GM12878 (cell line): Measurements from ENCODE around the gene WDSUB1. TPM values are rescaled to one million over a fixed set of nuclear protein-coding genes. Genes with fewer than 3 reads are reported as not detected.

Experiments
- ATAC-seq: fragments of 200-7000 bp; cut with Tn5 transposase; 3 replicates; pipeline ENCODE4 v1.9.1; 2020; ENCODE audit warnings: mild to moderate bottlenecking, moderate library complexity
- BruUV-seq: library from RNA; stranded (reverse); fragments of 400-500 nt; replicated peaks from 2 replicates; lab custom pipeline; 2021; lab: Mats Ljungman, UMichigan
- CTCF ChIA-PET: fragments of 300-600 bp; sonication (Branson Sonifier 250); formaldehyde crosslinking; extraction: SDS; loops from one replicate; lab custom pipeline; 2021; ENCODE audit warnings: inconsistent platforms; lab: Yijun Ruan, JAX
- POLR2A ChIA-PET: fragments of 350-600 bp; formaldehyde crosslinking; extraction: SDS; loops from one replicate; lab custom pipeline; 2021; ENCODE audit warnings: inconsistent platforms; lab: Charles Lee
- RAD21 ChIA-PET: fragments of 300-600 bp; sonication (Branson Sonifier 250); formaldehyde crosslinking; loops from one replicate; lab custom pipeline; 2023; ENCODE audit warnings: antibody characterized with exemption; ENCODE audit not compliant: unreplicated experiment; lab: Charles Lee
- SMC1A ChIA-PET: fragments of 300-600 bp; sonication (Branson Sonifier 250); formaldehyde crosslinking; loops from one replicate; lab custom pipeline; 2023; ENCODE audit not compliant: unreplicated experiment, uncharacterized antibody; lab: Charles Lee
- DNase-seq: peaks from one replicate; pipeline ENCODE4 v3.0.0-alpha.2; 2011; ENCODE audit warnings: low read depth, low spot score
- FAIRE-seq: peaks from 3 replicates; lab custom pipeline; 2011; peaks lifted over from hg19 to GRCh38; lab: Jason Lieb, UNC
- H2AFZ ChIP-seq: 2 replicates; pipeline ENCODE4 v1.6.0; 2011; ENCODE audit warnings: low read depth, low read length, control low read depth; ENCODE audit not compliant: control insufficient read depth
- H3K27ac ChIP-seq: 2 replicates; pipeline ENCODE4 v1.5.1; 2011; ENCODE audit warnings: control low read depth; ENCODE audit not compliant: control insufficient read depth, insufficient read depth
- H3K27me3 ChIP-seq, 2 experiments: replicated peaks in 1 of 2; 2 replicates each; pipeline versions ENCODE4 v1.6.0 to v1.6.1; 2011; ENCODE audit warnings: low read length in 1 of 2; ENCODE audit not compliant: control insufficient read depth in 2 of 2, insufficient read depth in 2 of 2
- H3K36me3 ChIP-seq, 2 experiments: 2 replicates each; pipeline ENCODE4 v1.5.1; 2011; ENCODE audit warnings: low read length in 1 of 2; ENCODE audit not compliant: control insufficient read depth in 2 of 2, insufficient read depth in 2 of 2
- H3K4me1 ChIP-seq: 2 replicates; pipeline ENCODE4 v1.6.1; 2011; ENCODE audit warnings: mild to moderate bottlenecking, low read length, moderate library complexity, mixed read lengths; ENCODE audit not compliant: control insufficient read depth, insufficient read depth
- H3K4me2 ChIP-seq: 2 replicates; pipeline ENCODE4 v1.6.0; 2011; ENCODE audit warnings: control low read depth; ENCODE audit not compliant: control insufficient read depth, insufficient read depth
- H3K4me3 ChIP-seq: fragments of 200-600 bp; sonication (generic); 2 replicates; pipeline ENCODE4 v1.5.1; 2016
- H3K79me2 ChIP-seq: 2 replicates; pipeline ENCODE4 v1.6.0; 2011; ENCODE audit warnings: low read length; ENCODE audit not compliant: control insufficient read depth, insufficient read depth
- H3K9ac ChIP-seq: 2 replicates; pipeline ENCODE4 v1.8.0; 2011; ENCODE audit warnings: low read length, control low read depth, mixed read lengths; ENCODE audit not compliant: control insufficient read depth, insufficient read depth
- H3K9me3 ChIP-seq: replicated peaks from 3 replicates; pipeline ENCODE4 v1.5.1; 2011; ENCODE audit warnings: mild to moderate bottlenecking, low read length; ENCODE audit not compliant: control insufficient read depth, insufficient read depth
- H4K20me1 ChIP-seq: 2 replicates; pipeline ENCODE4 v1.6.0; 2011; ENCODE audit not compliant: control insufficient read depth, insufficient read depth
- BCL3 ChIP-seq: IDR thresholded peaks from 2 replicates; pipeline ENCODE4 v1.6.1; 2011; ENCODE audit warnings: borderline replicate concordance, low read depth, mild to moderate bottlenecking, moderate library complexity, low read length; ENCODE audit not compliant: insufficient read depth, poor library complexity, severe bottlenecking
- BRCA1 ChIP-seq: IDR thresholded peaks from 2 replicates; pipeline ENCODE4 v1.6.1; 2011; ENCODE audit warnings: low read depth, low read length, improper control_type of control experiment
- CBX3 ChIP-seq: fragments of 200-600 bp; sonication (generic); IDR thresholded peaks from 2 replicates; pipeline ENCODE4 v1.6.1; 2016; ENCODE audit warnings: low read depth, borderline replicate concordance
- CBX5 ChIP-seq: sonication (generic); IDR thresholded peaks from 2 replicates; pipeline ENCODE4 v1.6.1; 2016; ENCODE audit warnings: low read depth, moderate library complexity, mild to moderate bottlenecking, inconsistent platforms
- GATAD2B ChIP-seq: fragments of 450-650 bp; conservative IDR thresholded peaks from 2 replicates; pipeline ENCODE4 v1.6.1; 2017; ENCODE audit warnings: low read depth, mild to moderate bottlenecking, moderate library complexity
- HCFC1 ChIP-seq: fragments of 150-350 bp; IDR thresholded peaks from 2 replicates; pipeline ENCODE4 v1.6.1; 2014; ENCODE audit warnings: low read length
- HDAC2 ChIP-seq: fragments of 200-600 bp; sonication (generic); IDR thresholded peaks from 2 replicates; pipeline ENCODE4 v1.6.1; 2017
- JUND ChIP-seq: IDR thresholded peaks from 2 replicates; pipeline ENCODE4 v1.6.1; 2012; ENCODE audit warnings: low read depth, mild to moderate bottlenecking, low read length, improper control_type of control experiment, moderate library complexity
- MTA2 ChIP-seq: fragments of 450-650 bp; IDR thresholded peaks from 2 replicates; pipeline ENCODE4 v1.6.1; 2016; ENCODE audit warnings: low read depth, mild to moderate bottlenecking, moderate library complexity
- NFYA ChIP-seq: IDR thresholded peaks from 2 replicates; pipeline ENCODE4 v1.6.1; 2011; ENCODE audit warnings: low read depth, mild to moderate bottlenecking, low read length, improper control_type of control experiment, borderline replicate concordance
- NR2F1 ChIP-seq: fragments of 450-650 bp; conservative IDR thresholded peaks from 2 replicates; pipeline ENCODE4 v1.6.1; 2017; ENCODE audit warnings: mild to moderate bottlenecking
- NRF1 ChIP-seq: conservative IDR thresholded peaks from 2 replicates; pipeline ENCODE4 v1.6.1; 2011; ENCODE audit warnings: mild to moderate bottlenecking, low read depth, low read length, improper control_type of control experiment
- PKNOX1 ChIP-seq: fragments of 450-650 bp; IDR thresholded peaks from 2 replicates; pipeline ENCODE4 v1.6.1; 2016; ENCODE audit warnings: mild to moderate bottlenecking
- PML ChIP-seq: IDR thresholded peaks from 2 replicates; pipeline ENCODE4 v1.6.1; 2012; ENCODE audit warnings: low read length, inconsistent platforms
- SIN3A ChIP-seq: IDR thresholded peaks from 2 replicates; pipeline ENCODE4 v1.6.1; 2012; ENCODE audit warnings: low read depth, low read length, improper control_type of control experiment
- SREBF1 ChIP-seq: IDR thresholded peaks from 2 replicates; pipeline ENCODE4 v1.6.1; 2012; ENCODE audit warnings: mild to moderate bottlenecking, low read length
- TCF7 ChIP-seq: IDR thresholded peaks from 2 replicates; pipeline ENCODE4 v1.6.1; 2014; ENCODE audit warnings: antibody characterized with exemption, borderline replicate concordance
- WGBS: methylation state at CpG from one replicate; pipeline ENCODE4 v1.1.6; 2016; ENCODE audit warnings: low lambda C conversion rate; ENCODE audit not compliant: insufficient replicate concordance, insufficient coverage; ENCODE audit errors: missing lambda C conversion rate; 5-methylcytosine and 5-hydroxymethylcytosine counted together
- in situ Hi-C: fragments of 300-500 bp; cut with MboI; formaldehyde crosslinking; loops from 9 replicates; pipeline ENCODE4 v1.14.3; 2018; ENCODE audit warnings: mixed read lengths
- intact Hi-C: fragments of 100-400 bp; cut with micrococcal nuclease; formaldehyde crosslinking; loops from one replicate; pipeline ENCODE4 v1.14.2; 2022; ENCODE audit not compliant: unreplicated experiment
- polyA plus RNA-seq, 11 experiments: library from polyadenylated mRNA; depleted of rRNA in 4 of 11; unstranded in 6 of 11; stranded (reverse) in 5 of 11; fragments of >200 nt; fragmentation: Nextera tagmentation in 4 of 11; fragmentation: Illumina TruSeq in 1 of 11; extraction: Ambion mirVana in 4 of 11; extraction: Trizol in 1 of 11; gene quantifications; 1 replicate in 1 of 11; 2 replicates in 10 of 11; pipeline versions ENCODE4 v1.2.1 to v1.2.3, GENCODE V29; 2011 to 2016; ENCODE audit warnings: inconsistent platforms in 2 of 11, missing spikeins in 2 of 11, low read depth in 1 of 11
- total RNA-seq, 4 experiments: library from RNA; depleted of rRNA in 3 of 4; stranded (reverse); fragments of >200 nt in 3 of 4; fragmentation: Illumina TruSeq in 1 of 4; extraction: Trizol in 1 of 4; gene quantifications; 2 replicates each; pipeline versions ENCODE4 v1.2.1 to v1.2.3, GENCODE V29; 2013 to 2021

Gene WDSUB1
- total and polyA plus RNA-seq, 10 of the 15 experiments (the other 5 are each of a cell fraction or from before 2014, with no cell fraction given): 4.4 to 12.7 (median 7.6) TPM

DNA sequence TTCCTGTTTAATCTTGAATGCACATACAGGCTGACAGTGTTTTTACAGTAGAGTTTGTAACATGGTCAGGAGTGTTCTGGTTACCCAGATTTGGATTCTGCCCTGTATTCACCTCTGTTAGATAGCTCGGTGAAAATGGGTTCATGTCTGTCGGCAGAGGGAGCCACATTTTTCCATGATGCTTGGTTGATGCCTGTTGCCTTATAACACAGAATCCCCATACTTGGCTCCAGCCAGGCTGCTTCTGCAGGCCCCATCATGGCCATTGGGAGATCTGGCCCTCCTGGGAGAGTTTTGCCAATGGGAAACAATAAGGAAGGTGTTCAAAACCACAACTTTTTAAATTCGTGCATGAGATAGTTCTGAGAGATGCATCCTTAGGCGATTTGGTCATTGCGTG is 78.1 kb downstream of the WDSUB1 start:
- Histone ChIP-seq H3K27me3 (no peaks in the 10 kb centered on the region), H4K20me1 (no peaks in the 10 kb centered on the region), H3K79me2 (no peaks in the 10 kb centered on the region), H3K36me3 (no peaks in the 10 kb centered on the region), H3K27ac (no peak overlapping the region), H3K4me3 (no peak overlapping the region), H3K9me3 (no peaks in the 10 kb centered on the region), H2AFZ (no peak overlapping the region), H3K4me1 (peaks cover 6% of the 10 kb centered on the region; the same call in 1 of the 2 replicates), H3K9ac (no peak overlapping the region), H3K4me2 (no peak overlapping the region)
- CTCF ChIA-PET: no interaction called here
- RAD21 ChIA-PET: no interaction called here
- no TSS peak for BruUV-seq
- FAIRE-seq (peak; percentile 61), DNase-seq (no peak), ATAC-seq (no peak)
- POLR2A ChIA-PET: no interaction called here
- SMC1A ChIA-PET: interaction anchor here (1.1 kb wide), 1 partner anchor 13 kb away, joined by 3 read pairs; no protein-coding TSS in a partner anchor
- intact Hi-C loops (loop anchor here (10.0 kb wide), 1 partner anchor 506 kb away; the partner anchor contains the start of gene MARCHF7), in situ Hi-C loops (no loop called here)
- WGBS: 77% methylated on average over 5 of the region's 5 CpGs
- no peak for TF ChIP-seq NR2F1
- TF ChIP-seq SREBF1: no peak
- TF ChIP-seq NFYA: no peak
- TF ChIP-seq TCF7: no peak
- TF ChIP-seq PKNOX1: no peak

GRCh38 chr2:159206736-159207380 is 79.6 kb downstream of the WDSUB1 start:
- Histone ChIP-seq H3K4me3 (no peak overlapping the region), H3K27me3 (no peaks in the 10 kb centered on the region), H4K20me1 (no peaks in the 10 kb centered on the region), H3K36me3 (no peaks in the 10 kb centered on the region), H3K79me2 (no peaks in the 10 kb centered on the region), H3K4me2 (no peak overlapping the region), H2AFZ (no peak overlapping the region), H3K4me1 (peaks cover 10% of the 10 kb centered on the region), H3K9ac (no peak overlapping the region), H3K27ac (no peak overlapping the region), H3K9me3 (no peaks in the 10 kb centered on the region)
- CTCF ChIA-PET: no interaction called here
- SMC1A ChIA-PET: no interaction called here
- intact Hi-C loops: loop anchor here (10.0 kb wide), 1 partner anchor 508 kb away; the partner anchor contains the start of gene MARCHF7
- WGBS: 94% methylated on average over 6 of the region's 6 CpGs
- DNase-seq: no peak
- BruUV-seq: no TSS peak
- FAIRE-seq: no peak
- in situ Hi-C loops: no loop called here
- ATAC-seq: no peak
- RAD21 ChIA-PET: interaction anchor here (0.6 kb wide), 1 partner anchor 19 kb away, joined by 3 read pairs; no protein-coding TSS in a partner anchor
- POLR2A ChIA-PET: no interaction called here
- TF ChIP-seq MTA2 (no peak), HDAC2 (no peak), GATAD2B (no peak), JUND (no peak), CBX3 (no peak), PML (no peak), HCFC1 (no peak), CBX5 (no peak), NRF1 (no peak), BRCA1 (no peak), SIN3A (no peak), BCL3 (no peak)
